Amygdala (tissue), 56 donors: ENCODE data around the gene CCDC192.
"Not testable (repeated sequence)": the region's sequence is repeated elsewhere in the genome, so short reads cannot be mapped to it uniquely, and the experiment has no call there.

Experiments
- DNase-seq, 56 donors: peaks; one replicate each; lab custom pipeline; 2025; lab: John Stamatoyannopoulos, UW

CCDC192 gene

DNA sequence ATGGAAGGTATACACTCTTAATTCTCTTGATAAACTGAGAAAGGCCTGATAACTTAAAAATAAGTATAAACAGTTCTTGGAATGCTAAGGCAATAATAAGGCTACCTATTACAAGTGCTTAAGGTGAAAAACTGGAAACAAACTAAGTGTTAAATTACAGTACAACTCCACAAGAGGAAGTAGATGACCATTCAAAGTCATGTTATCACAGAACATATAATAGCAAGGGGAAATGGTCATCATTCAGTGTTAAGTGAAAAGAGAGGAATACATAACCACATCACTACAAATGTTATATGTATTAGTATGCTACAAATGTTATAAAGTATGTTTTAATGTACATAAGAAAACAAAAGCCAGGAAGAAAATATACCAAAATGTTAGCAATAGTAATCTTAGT is 135.9 kb downstream of the CCDC192 start:
- no peak for DNase-seq

DNA sequence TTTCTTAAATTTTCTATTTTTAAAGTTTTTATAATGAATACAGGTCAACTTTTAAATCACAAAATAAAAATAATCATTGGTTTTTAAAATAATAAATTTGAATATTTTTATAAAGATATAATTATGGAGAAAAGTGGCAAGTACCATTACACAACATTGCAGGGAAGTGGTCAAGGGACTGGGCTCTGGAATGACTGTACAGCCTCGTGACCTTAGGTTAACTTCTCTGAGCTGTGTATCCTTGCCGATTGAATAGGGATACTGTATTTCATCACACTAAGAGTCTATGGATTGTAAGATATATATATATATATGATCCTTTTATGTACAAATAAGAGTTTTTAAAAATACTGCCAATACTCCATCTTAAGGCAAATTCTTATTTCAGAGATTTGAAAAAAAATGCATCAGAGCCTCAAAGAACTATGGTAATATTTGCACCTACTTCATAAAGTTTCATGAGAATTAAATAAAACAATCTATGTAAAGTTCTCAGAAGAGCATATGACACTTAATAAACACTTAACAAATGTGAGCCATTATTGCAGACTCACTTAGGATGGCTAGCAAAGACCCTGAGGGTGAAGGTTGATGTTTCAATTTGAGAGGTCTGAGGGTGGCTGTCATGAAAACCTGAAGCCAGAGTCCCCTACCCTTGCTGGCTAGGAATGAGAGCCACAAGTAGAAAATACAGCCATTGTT is 136.5 kb downstream of the CCDC192 start:
- no peak for DNase-seq

DNA sequence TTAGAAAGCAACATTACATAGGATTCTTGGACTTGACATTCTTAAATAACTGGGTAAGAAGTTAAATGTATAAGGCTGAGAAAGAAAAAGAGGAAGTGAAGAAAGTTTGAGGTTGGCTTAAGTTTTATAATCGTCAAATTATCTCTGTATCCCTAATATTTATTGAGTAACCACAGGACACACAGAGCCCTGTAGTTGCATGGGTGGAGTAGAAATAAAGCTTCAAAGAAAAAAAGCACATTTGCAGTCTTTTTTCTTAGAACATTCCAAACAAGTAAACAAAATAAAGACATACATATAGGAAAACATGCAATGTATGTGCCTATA is 137.0 kb downstream of the CCDC192 start:
- no peak for DNase-seq

DNA sequence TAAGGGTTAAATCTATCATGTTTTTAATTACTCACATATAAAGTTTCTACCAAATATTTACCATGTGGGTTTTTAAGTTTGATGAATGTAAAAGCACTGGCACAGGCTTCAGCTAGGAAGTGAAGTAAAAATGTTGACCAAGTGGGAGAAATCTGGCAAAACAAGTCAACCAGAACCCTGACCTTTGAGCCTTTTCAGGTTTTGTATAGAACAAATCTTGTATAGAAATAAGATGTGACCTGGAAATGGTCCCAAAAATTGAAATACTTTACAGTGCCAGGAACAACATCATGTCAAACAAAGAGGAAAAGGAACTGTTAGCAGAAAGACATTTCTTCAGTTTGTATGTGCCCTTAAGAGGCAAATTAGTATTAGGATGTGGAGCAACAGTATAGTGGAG is 137.6 kb downstream of the CCDC192 start:
- no peak for DNase-seq

DNA sequence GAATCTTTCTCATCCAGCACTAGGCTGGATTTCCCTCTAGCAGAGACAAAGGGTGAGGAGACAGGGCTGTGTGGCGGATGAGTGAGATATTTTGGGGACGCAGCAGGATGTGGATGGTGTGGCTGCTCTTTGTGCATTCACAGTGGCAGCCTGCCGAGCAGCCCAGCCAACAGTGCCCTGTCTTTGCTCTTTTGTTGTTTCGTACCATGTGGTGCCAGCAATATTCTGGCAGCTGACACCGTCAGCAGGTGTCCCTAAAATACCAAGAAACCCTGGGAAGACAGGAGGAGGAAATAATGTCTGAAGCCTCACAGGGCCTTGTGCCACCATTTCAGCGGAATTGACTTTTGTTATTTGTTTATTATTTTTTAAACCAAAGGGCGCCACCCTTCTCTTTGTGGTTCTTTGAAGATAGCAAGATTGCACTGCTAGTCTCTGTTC is 141.4 kb downstream of the CCDC192 start:
- peak in 51 of 56 donors; percentile 10 to 83 (median 51) for DNase-seq

DNA sequence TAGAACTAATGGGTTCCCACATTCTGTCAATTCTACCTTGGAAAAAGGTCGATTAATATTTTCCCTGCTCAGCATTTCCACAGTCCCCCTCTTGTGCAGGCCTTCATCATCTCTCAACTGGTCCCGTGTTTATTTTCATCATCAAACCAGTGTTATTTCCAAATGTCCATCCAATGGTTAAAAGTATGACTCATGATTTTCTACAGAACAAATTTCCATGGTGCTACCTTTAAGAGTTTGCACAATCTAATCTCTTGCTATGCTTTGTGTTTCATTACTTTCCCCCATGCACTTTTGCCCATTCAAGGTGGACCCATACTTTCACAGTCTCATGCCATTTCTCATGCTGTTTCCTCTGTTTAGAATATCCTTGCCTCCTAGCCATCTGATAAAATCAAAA is 143.7 kb downstream of the CCDC192 start:
- DNase-seq = no peak

DNA sequence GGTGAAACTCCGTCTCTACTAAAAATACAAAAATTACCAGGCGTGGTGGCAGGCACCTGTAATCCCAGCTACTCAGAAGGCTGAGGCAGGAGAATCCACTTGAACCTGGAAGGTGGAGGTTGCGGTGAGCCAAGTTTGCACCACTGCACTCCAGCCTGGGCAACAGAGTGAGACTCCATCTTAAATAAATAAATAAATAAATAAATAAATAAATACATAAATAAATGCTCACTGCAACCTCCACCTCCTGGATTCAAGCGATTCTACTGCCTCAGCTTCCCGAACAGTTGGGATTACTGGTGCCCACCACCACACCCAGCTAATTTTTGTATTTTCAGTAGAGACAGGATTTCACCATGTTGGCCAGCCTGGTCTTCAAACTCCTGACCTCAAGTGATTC is 144.4 kb downstream of the CCDC192 start:
- not testable (repeated sequence) for DNase-seq

DNA sequence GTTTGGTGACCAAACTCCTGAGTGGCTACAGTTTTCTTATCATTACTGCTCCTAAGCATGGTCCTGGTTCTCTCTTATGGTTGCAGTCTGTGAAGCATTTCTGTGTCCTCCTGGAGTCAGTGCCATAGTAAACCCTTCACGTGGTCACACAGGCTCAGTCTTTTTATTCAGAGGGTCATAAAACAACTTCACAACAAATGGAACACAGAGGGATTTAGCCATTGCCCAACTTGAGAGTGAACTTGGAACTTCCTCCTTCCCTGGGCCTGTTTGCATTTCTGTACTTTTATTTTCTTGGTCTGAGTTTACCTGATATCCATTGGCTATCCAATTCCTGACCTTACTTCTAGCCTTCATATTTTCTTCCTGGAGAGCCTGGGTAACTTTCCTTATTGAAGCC is 144.9 kb downstream of the CCDC192 start:
- DNase-seq = no peak

DNA sequence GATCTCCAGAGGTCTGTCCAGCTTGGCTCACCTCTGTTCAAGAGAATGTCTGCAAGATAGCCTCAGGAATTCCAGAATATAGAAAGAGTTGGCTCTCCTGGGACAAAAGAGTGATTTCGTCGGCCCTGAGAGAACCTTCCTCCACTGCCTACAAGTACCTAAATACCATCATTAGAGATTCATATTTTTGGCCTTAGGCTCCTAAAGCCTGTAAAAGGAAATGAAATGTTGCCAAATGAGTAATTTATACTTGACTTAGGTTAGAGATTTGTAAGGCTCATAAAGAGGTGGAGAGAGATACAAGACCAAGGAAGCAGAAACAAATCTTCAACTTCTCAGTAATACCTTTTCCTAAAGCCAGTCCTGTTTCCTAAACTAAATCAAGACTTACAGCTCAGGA is 146.2 kb downstream of the CCDC192 start:
- DNase-seq = no peak

DNA sequence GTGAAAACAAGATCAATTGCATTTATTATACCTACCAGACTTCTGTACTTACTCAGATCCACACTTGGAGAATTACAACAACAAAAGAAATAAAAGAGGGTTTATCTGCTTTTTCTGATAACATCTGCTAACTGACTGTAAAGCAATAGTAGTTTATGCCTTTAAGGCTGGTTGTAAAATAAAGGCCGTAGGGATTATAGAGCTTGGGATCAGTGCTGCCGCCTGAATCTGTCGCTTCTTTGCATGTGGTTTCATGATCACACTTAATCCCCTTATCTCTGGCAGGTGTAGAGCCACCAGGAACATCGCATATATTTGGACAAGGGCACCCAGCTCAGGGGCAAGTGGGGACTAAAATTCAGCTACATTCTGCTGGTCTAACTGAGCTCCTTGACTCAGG is 146.7 kb downstream of the CCDC192 start:
- no peak for DNase-seq

DNA sequence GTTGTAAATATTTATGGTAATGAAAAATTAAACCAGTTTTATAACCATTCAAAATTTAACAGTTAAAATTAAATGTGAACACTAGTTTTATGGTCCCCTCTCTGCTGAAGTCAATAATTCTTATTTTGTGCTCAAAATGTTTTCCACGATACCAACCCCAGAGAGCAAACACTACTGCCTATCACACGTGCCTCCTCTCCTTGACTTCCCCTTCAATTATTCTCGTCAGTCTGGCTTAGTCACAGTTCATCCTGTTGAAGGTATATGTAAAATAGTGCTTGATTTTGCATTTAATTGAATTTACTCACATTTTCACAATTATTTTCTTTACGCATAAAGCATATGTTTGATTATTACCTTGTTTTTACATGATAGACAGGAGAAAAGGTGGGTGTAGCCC is 148.8 kb downstream of the CCDC192 start:
- DNase-seq = no peak

DNA sequence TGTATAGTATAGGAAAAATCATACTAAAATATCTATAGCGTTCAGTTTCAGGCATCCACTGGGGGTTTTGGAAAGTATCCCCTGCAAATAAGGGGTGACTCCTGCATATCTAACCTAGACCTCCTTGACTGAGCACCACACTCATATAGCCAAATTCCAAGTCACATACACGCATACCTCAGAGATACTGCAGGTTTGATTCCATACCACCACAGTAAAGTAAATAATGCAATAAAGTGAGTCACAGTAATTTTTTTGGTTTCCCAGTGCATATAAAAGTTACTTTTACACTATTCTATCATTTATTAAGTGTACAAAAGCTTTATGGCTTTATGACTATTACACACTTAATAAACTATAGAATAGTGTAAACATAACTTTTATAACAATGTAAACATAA is 151.3 kb downstream of the CCDC192 start:
- no peak for DNase-seq

DNA sequence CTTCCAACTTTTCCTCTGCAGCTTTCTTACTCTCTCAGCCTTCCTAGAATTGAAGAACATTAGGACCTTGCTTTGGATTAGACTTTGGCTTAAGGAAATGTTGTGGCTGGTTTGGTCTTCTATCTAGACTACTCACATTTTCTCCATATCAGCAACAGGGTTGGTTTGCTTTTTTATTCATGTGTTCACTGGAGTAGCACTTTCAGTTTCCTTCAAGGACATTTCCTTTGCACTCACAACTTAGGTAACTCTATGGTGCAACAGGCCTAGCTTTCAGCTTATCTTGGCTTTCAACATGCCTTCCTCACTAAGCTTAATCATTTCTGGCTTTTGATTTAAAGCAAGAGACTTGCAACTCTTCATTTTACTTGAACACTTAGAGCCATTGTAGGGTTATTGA is 153.1 kb downstream of the CCDC192 start:
- DNase-seq = no peak

DNA sequence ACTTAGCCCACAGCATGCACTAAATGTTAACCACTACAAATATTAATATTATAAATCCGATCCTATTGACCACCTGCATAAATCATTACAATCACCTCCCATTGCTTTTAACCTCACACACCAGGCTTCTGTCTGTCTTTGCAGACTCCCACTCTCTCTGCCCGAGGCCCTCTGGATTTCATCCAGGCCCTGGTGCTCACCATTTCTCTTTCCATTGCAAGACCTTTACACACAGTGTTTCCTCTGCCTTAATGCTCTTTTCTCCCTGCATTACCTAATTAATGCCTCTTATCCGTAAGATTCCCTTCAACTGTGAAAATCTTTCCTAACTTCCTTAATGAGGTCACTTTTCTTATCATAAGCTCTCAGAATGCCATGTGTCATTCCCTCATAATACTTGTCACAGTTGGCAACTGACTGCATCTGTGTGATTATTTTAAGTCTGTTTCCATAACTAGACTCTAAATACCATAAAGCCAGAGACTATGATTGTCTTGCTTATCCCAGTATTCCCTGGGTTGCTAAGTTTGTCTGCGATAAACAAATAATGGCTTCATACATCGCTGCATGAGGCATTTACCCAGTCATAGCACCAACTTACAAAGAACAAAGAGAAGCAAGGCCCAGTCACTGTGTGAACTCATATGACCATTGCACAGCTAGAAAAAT is 155.1 kb downstream of the CCDC192 start:
- DNase-seq = peak in 1 of 56 donors; percentile 6

DNA sequence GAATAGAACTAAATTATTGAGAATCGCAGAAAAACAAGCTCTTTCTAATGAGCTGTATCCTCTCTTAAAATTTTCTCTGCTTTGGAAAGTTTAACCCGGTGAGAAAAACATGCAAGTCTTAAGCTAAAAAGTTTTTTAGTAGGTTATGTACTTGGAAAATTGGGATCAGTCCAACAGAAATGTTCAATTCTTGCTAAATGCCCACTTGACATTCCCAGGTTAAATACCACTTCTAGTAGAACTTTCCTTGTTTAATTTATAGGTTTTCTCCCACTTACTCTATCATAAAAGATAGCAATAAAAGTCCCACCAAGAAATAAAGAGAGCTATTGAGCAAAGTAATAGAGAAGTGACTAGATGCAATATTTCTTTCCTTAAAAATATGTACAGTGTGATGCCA is 157.1 kb downstream of the CCDC192 start:
- DNase-seq = no peak

DNA sequence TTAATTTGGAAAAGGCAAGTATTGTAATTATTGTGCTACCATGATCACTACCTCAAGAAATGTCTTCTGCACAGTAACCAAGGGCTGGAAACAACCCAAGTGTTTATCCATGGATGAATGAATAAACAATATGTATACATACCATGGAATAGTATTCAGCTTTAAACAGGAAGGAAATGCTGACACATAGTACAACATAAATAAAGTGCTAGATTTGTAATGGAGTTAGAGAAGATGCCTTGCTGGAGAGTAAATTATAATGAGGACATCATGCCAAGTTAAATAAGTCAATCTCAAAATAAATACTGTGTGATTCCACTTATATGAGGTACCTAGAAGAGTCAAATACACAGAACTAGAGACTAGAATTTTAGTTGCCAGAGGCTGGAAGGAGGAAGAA is 160.0 kb downstream of the CCDC192 start:
- DNase-seq = no peak

DNA sequence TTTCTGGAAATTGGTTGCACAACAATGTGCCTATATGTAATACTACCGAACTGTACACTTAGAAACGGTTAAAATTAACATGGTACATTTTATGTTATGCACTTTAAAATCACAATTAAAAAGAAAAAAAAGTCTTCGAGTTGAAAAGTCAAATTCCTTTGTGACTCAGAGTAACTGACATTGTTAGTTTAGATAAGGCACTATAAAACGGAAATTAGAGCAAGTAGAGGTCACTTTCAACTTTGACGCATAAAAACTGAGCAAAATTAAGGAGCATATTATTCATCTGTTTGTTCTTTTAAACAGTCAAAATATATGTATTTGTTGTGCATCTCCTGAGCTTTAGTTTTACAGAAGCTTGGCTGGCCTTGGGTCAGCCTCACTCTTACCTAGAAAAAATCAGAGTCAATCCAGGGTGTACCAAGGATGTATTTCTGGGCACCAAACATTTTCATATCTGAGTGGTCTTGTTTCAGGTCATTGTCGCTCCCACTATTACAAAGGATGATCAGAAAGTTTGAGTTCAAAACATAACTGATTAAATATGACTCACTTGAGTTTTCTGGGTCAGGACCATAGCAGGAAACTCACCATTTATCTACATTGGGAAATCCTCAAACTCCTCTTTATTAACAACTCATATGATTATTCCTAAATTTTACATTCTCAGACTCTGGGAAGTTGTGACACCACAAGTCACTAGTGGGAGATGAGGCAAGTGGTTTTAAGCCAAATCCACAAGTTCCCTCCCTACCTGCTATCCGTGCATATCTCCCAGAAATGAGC is 160.6 kb downstream of the CCDC192 start:
- DNase-seq = no peak

DNA sequence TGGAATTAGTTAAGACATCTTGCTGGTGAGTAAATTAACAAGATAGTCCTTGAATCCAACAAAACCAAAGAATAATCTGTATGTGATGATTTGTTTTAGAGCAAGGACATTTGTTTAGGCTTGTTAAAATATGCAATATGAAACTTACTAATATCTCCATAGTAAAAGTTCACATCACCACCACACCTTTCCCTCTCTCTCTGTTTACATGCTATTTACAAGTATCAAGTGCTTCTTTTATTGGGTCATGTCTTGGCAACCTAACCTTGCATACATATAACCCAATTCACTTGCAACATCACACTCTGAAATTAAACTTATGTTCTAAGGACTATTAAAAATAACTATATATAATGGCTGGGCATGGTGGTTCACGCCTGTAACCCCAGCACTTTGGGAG is 161.3 kb downstream of the CCDC192 start:
- no peak for DNase-seq

DNA sequence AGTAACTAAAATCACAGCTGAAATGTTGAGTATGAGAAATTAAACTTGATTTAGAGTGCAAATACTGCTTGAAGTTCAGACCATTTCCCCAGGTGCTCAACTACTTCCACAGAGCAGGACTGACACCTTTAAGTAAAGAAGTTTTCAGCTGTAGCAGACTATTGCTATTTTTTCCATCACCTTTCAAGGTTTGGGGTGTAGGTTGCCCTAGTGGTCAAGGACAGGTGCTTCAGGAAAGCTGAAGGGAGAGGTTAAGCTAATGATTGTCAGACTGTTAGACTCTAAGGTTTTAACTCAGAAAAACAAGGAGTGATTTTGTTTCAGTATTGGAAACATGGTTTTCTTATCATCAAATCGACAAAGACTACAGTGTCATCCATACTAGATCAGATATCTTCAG is 162.1 kb downstream of the CCDC192 start:
- no peak for DNase-seq

DNA sequence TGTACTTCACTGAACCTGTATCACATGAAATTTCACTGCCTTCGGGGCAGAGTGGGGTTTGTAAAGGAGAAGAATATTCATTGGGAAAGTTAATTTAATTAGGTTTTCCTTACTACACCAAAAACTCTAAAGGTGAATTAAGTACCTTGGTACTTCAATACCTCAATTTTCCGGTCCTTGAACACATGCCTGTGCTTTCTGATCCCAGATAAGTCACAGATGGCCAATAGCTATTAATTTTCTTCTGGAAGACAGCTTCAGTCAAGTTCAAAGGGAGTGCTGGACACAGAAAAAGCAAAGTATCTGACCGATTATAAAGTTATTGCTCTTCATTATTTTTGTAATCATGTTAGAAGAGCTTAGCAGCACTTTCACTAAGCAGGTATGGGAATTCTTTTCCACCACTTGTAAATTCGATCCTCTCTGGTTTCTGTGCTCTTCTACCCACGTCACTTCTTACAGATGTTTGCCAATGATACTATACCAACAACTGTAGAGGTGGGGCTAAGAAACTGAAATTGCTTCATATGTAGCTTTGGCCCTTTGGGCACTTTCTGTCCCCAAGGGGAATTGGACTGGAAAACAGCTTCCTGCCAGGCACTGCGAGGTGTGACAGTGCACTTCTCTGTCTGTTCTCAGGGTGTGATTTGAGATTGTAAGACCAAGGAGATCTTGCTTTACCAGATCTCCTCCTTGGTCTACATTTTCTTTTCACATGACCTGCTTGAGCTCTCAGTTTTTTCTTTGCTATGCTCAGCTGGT is 164.0 kb downstream of the CCDC192 start:
- DNase-seq = no peak

DNA sequence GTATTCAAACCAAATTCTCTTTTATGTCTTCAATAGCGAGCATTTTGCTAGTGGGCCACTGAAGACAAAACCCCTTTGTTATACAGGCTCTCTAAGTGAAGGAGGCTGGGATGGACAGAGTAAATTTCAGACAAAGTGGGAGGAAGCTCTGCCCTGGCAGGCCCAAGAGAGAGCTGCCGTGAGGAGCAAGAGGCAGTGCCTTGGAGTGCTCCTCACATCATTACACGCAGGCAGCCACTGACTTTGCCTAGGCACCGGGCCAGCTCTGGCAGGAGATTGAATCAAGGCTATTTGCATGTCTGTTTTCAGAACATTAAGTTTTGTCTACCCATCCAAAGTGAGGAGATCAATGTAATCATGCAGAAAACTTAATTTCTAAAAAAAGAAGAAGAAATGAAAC is 167.7 kb downstream of the CCDC192 start:
- peak in 26 of 56 donors; percentile 1 to 58 (median 12) for DNase-seq
